DND-41 (cell line): Measurements from ENCODE around the gene ZFP82.

Experiments
- EZH2 ChIP-seq: IDR thresholded peaks from 3 replicates; pipeline ENCODE4 v1.6.1; 2012; ENCODE audit warnings: borderline replicate concordance, low read depth, mild to moderate bottlenecking, moderate library complexity, low read length, inconsistent platforms; ENCODE audit not compliant: severe bottlenecking
- TF ChIP-seq, protein P1 (sequence below): IDR thresholded peaks from 2 replicates; pipeline ENCODE4 v1.5.1; 2012; ENCODE audit warnings: borderline replicate concordance, low read length, moderate library complexity, mild to moderate bottlenecking; ENCODE audit not compliant: poor library complexity, severe bottlenecking; ENCODE audit errors: extremely low read depth

DNA sequence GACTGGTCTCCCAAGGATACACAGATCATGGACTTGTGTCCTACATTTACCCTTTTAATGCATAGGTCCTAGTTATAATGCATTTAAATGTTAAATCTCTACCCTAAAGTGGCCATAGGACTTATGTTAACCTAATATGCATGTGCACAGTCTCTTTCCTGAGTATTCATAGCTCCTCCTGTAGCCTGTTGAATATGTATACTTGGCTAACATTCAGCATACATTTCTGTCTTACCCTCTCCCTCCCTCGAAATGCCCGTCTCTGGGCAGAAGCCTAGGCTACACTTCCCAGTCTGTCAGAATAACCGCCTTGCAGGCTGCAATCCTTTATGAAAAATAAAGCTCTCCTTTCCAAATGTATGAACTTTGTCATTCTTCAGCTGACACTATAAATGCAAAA is 13.9 kb downstream of the ZFP82 start:
- TF ChIP-seq, protein P1, sequence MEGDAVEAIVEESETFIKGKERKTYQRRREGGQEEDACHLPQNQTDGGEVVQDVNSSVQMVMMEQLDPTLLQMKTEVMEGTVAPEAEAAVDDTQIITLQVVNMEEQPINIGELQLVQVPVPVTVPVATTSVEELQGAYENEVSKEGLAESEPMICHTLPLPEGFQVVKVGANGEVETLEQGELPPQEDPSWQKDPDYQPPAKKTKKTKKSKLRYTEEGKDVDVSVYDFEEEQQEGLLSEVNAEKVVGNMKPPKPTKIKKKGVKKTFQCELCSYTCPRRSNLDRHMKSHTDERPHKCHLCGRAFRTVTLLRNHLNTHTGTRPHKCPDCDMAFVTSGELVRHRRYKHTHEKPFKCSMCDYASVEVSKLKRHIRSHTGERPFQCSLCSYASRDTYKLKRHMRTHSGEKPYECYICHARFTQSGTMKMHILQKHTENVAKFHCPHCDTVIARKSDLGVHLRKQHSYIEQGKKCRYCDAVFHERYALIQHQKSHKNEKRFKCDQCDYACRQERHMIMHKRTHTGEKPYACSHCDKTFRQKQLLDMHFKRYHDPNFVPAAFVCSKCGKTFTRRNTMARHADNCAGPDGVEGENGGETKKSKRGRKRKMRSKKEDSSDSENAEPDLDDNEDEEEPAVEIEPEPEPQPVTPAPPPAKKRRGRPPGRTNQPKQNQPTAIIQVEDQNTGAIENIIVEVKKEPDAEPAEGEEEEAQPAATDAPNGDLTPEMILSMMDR: no peak
- TF ChIP-seq EZH2: no peak
